Posterior cingulate gyrus (tissue), 11 donors: ENCODE data around the gene ABCB6.

Experiments
- DNase-seq, 10 donors: peaks; one replicate each; pipeline versions ENCODE4 v3.0.0 to v3.0.0-alpha.2; 2020 to 2021; ENCODE audit warnings: mixed read lengths in 3 of 10
- intact Hi-C: fragments of 100-400 bp; cut with DNase I; formaldehyde crosslinking; loops from one replicate; pipeline ENCODE4 v1.15.1; 2023

ABCB6 gene

GRCh38 chr2:219175928-219176817, 42.6 kb downstream of the ABCB6 start:
- DNase-seq = peak; percentile 36 to 92 (median 52)
- intact Hi-C loops = loop anchor here (2.0 to 5.0 kb wide), 3 partner anchors 15 to 121 kb away; partner anchors contain the start of genes DNAJB2 and NHEJ1

GRCh38 chr2:219175486-219175885, 43.3 kb downstream of the ABCB6 start:
- peak in 1 of 10 donors; percentile 54 for DNase-seq
- intact Hi-C loops = loop anchor here (5.0 kb wide), 1 partner anchor 122 kb away; no protein-coding TSS in a partner anchor

GRCh38 chr2:219174801-219175200, 44.0 kb downstream of the ABCB6 start:
- intact Hi-C loops = loop anchor here (5.0 kb wide), 1 partner anchor 122 kb away; no protein-coding TSS in a partner anchor
- DNase-seq = peak in 1 of 10 donors; percentile 48

GRCh38 chr2:219174146-219174545, 44.6 kb downstream of the ABCB6 start:
- no peak for DNase-seq
- intact Hi-C loops = no loop called here

GRCh38 chr2:219173176-219173575, 45.6 kb downstream of the ABCB6 start:
- intact Hi-C loops = no loop called here
- peak in 1 of 10 donors; percentile 73 for DNase-seq

- DNase-seq = peak in 1 of 10 donors; percentile 66
- intact Hi-C loops = no loop called here
Measured at GRCh38 chr2:219172231-219173154, 46.3 kb downstream of the ABCB6 start.

GRCh38 chr2:219171231-219171651, 47.5 kb downstream of the ABCB6 start:
- DNase-seq = peak in 3 of 10 donors; percentile 4 to 82 (median 37)
- intact Hi-C loops = no loop called here

GRCh38 chr2:219169930-219170654, 48.7 kb downstream of the ABCB6 start, which contains the start of gene SLC23A3:
SLC23A3 (minus strand) TSS chr2:219170029; CDS start chr2:219169984, 45 bp downstream.
- intact Hi-C loops = no loop called here
- peak in 1 of 10 donors; percentile 51 for DNase-seq

GRCh38 chr2:219168932-219169331, 49.8 kb downstream of the ABCB6 start:
- intact Hi-C loops = no loop called here
- peak in 1 of 10 donors; percentile 52 for DNase-seq

- intact Hi-C loops = no loop called here
- peak in 2 of 10 donors; percentile 20 to 72 for DNase-seq
Measured at GRCh38 chr2:219168526-219168925, 50.2 kb downstream of the ABCB6 start.

- DNase-seq = peak in 1 of 10 donors; percentile 17
- intact Hi-C loops = no loop called here
Measured at GRCh38 chr2:219167997-219168396, 50.8 kb downstream of the ABCB6 start.

GRCh38 chr2:219165058-219165911, 53.5 kb downstream of the ABCB6 start:
- intact Hi-C loops = no loop called here
- peak in 1 of 10 donors; percentile 62 for DNase-seq

- intact Hi-C loops = no loop called here
- DNase-seq = peak in 1 of 10 donors; percentile 63
Measured at GRCh38 chr2:219163156-219163555, 55.6 kb downstream of the ABCB6 start.

GRCh38 chr2:219161097-219161496, 57.7 kb downstream of the ABCB6 start:
- no peak for DNase-seq
- intact Hi-C loops = loop anchor here (2.0 kb wide), 1 partner anchor 16 kb away; the partner anchor contains the start of gene CNPPD1

GRCh38 chr2:219160186-219161017, 58.4 kb downstream of the ABCB6 start, which contains the start of gene NHEJ1:
NHEJ1 (minus strand) TSS chr2:219160815; CDS start chr2:219158362, 2,453 bp downstream.
- DNase-seq = peak; percentile 86 to 99 (median 95)
- intact Hi-C loops = loop anchor here (1.0 to 2.0 kb wide), 2 partner anchors 16 to 138 kb away; partner anchors contain the start of gene CNPPD1
